SK-N-MC (cell line): ENCODE measurements around the gene POLA1.

Source experiments
- EZH2 ChIP-seq: fragments of 200-600 bp; sonication (generic); IDR thresholded peaks from one replicate; pipeline ENCODE4 v1.6.1; 2017; ENCODE audit warnings: antibody characterized with exemption
- FOXP2 ChIP-seq: optimal IDR thresholded peaks from 2 replicates; pipeline ENCODE3; 2011; ENCODE audit warnings: mild to moderate bottlenecking, moderate library complexity; ENCODE audit not compliant: insufficient read depth; ENCODE audit errors: extremely low read length, control extremely low read depth

- no peak for TF ChIP-seq EZH2
- TF ChIP-seq FOXP2, result no peak
These were observed 327.3 kb downstream of the POLA1 start for GRCh38 chrX:25020905-25021449.
